ENCODE results near the gene KLHL3. TPM values are rescaled to one million over a fixed set of nuclear protein-coding genes. Genes with fewer than 3 reads are reported as not detected.

Gene KLHL3
- total RNA-seq, 2 donors from 2014 or later: 3.3 to 5.7 TPM

DNA sequence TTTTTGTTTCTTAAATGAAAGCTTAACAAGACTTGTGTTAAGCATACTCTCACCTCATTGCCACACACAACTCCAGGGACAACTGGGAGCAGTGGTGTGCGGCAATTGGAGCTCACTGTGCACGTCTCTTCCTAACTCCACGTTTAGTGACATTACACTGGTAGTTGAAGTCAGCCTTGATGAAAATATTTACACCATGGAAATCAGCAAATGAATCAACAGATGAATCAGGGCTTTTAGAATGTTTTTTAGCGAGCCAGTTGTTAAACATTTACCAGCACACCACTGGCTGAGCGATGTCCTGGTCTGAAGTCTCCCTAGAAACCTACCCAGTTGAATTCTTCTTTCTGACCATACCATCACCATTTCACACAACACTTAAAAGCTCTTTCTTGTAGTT lies 67.3 kb downstream of the KLHL3 start:
- Histone ChIP-seq H3K36me3 (replicated peaks in 1 of 2; ENCODE audit: insufficient read depth in 1 of 2, low read depth in 2 of 2) (no peaks in the 10 kb centered on the region), H3K27me3 (no peaks in the 10 kb centered on the region), H3K4me3 (no peak overlapping the region), H3K4me1 (peaks cover 55% of the 10 kb centered on the region), H3K9me3 (no peaks in the 10 kb centered on the region), H3K27ac (peak overlapping the region in 2 of 4 donors; percentile 12 to 19)
- TF ChIP-seq POLR2A (IDR thresholded peaks at IDR 0.05) (no peak), CTCF (IDR thresholded peaks at IDR 0.05) (no peak)
- intact Hi-C loops (cut with DNase I): no loop called here
- WGBS, 2 donors: 46 to 47% methylated on average over 5 of the region's 5 CpGs
- ATAC-seq (no peak), DNase-seq (no peak)

GRCh38 chr5:137667341-137667740 lies 68.5 kb downstream of the KLHL3 start:
- Histone ChIP-seq H3K27me3 (no peaks in the 10 kb centered on the region), H3K4me3 (no peak overlapping the region), H3K4me1 (peaks cover 54% of the 10 kb centered on the region), H3K9me3 (no peaks in the 10 kb centered on the region), H3K36me3 (replicated peaks in 1 of 2; ENCODE audit: insufficient read depth in 1 of 2, low read depth in 2 of 2) (no peaks in the 10 kb centered on the region), H3K27ac (peak overlapping the region; percentile 70 to 84 (median 74))
- DNase-seq (no peak), ATAC-seq (no peak)
- TF ChIP-seq POLR2A (IDR thresholded peaks at IDR 0.05) (no peak), CTCF (IDR thresholded peaks at IDR 0.05) (no peak)
- intact Hi-C loops (cut with DNase I): no loop called here

DNA sequence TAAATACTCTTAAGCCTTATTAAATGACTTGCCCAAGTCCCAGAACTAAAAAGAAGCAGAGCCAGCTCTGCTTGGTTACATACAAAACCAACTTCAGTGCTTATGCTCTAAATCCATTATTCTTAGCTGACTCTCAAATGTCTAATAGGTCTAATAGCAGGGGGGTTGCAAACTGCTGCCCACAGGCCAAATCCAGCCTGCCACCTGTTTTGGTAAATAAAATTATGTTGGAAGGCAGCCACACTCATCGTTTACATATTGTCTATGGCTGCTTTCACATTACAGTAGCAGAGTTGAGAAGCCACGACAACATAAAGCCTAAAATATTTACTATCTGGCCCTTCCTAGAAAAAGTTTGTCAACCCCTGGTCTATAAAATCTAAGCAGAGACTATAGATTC lies 69.0 kb downstream of the KLHL3 start:
- no peak overlapping the region for H3K4me3 ChIP-seq

DNA sequence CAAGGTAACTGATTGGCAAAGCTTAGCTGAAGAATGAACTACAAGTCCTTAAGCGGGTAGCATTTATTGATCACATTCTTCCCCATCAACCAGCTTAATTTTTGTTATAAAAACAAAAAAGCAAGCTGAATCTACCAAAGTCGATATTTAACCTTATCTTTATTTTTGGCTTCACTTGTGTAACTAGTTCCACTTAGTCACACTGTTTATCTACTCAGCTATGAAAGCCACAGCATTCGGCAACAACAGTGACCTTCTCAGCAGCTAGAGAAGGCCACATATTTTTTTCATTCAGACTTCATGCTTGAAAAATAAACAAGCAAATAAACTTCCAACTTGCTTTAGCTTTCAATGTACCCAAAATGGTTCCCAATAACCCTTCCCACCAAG lies 69.4 kb downstream of the KLHL3 start:
- peaks cover 53% of the 10 kb centered on the region for H3K4me1 ChIP-seq
- peak overlapping the region; percentile 70 to 84 (median 74) for H3K27ac ChIP-seq
- WGBS, 2 donors: 7 to 11% methylated on average over 3 of the region's 3 CpGs
- intact Hi-C loops (cut with DNase I): no loop called here
- ATAC-seq (peak; percentile 82), DNase-seq (peak in 3 of 4 donors; percentile 40 to 70 (median 53))
- no peaks in the 10 kb centered on the region for H3K27me3 ChIP-seq
- no peak overlapping the region for H3K4me3 ChIP-seq
- H3K9me3 ChIP-seq: no peaks in the 10 kb centered on the region
- H3K36me3 ChIP-seq (replicated peaks in 1 of 2; ENCODE audit: insufficient read depth in 1 of 2, low read depth in 2 of 2): no peaks in the 10 kb centered on the region
- TF ChIP-seq CTCF (IDR thresholded peaks at IDR 0.05): no peak
- TF ChIP-seq POLR2A (IDR thresholded peaks at IDR 0.05): no peak

More for the DNA sequence above, 69.0 kb downstream of the KLHL3 start:
- peak overlapping the region; percentile 70 to 84 (median 74) for H3K27ac ChIP-seq
- ATAC-seq: no peak
- no peaks in the 10 kb centered on the region for H3K9me3 ChIP-seq
- no peak for TF ChIP-seq CTCF (IDR thresholded peaks at IDR 0.05)
- TF ChIP-seq POLR2A (IDR thresholded peaks at IDR 0.05): no peak
- H3K27me3 ChIP-seq: no peaks in the 10 kb centered on the region
- intact Hi-C loops (cut with DNase I): no loop called here
- DNase-seq: no peak
- WGBS, 2 donors: 10 to 16% methylated on average over 2 of the region's 2 CpGs
- H3K36me3 ChIP-seq (replicated peaks in 1 of 2; ENCODE audit: insufficient read depth in 1 of 2, low read depth in 2 of 2): no peaks in the 10 kb centered on the region
- H3K4me1 ChIP-seq: peaks cover 53% of the 10 kb centered on the region

- ATAC-seq (peak; percentile 77), DNase-seq (peak; percentile 20 to 51 (median 42))
- WGBS, 2 donors: 32 to 38% methylated on average over 3 of the region's 3 CpGs
- Histone ChIP-seq H3K4me1 (peaks cover 51% of the 10 kb centered on the region), H3K9me3 (no peaks in the 10 kb centered on the region), H3K27me3 (no peaks in the 10 kb centered on the region), H3K4me3 (no peak overlapping the region), H3K27ac (peak overlapping the region; percentile 70 to 84 (median 74)), H3K36me3 (replicated peaks in 1 of 2; ENCODE audit: insufficient read depth in 1 of 2, low read depth in 2 of 2) (no peaks in the 10 kb centered on the region)
- no peak for TF ChIP-seq CTCF (IDR thresholded peaks at IDR 0.05)
- peak in 1 of 3 donors; percentile 27 for TF ChIP-seq POLR2A (IDR thresholded peaks at IDR 0.05)
- intact Hi-C loops (cut with DNase I): no loop called here
Measured at GRCh38 chr5:137665678-137666460, 70.0 kb downstream of the KLHL3 start.

Data from body of pancreas (tissue), 4 donors.